ENCODE measurements around the gene GSE1.

- no peak for TF ChIP-seq MAX (IDR thresholded peaks at IDR 0.05; ENCODE audit: low read depth, low read length)
- TF ChIP-seq POLR2A (IDR thresholded peaks at IDR 0.05; ENCODE audit: extremely low read depth, insufficient read length) = no peak
- no peak for TF ChIP-seq CTCF (IDR thresholded peaks at IDR 0.05; ENCODE audit: low read depth, low read length)
Observed at GRCh38 chr16:85574672-85575475, 38.2 kb upstream of the GSE1 start.

All from NB4 (cell line).